PFSK-1 (cell line): ENCODE measurements around the gene GALNT10.

ENCODE experiments used
- POLR2AphosphoS5 ChIP-seq: IDR thresholded peaks from 2 replicates; pipeline ENCODE4 v1.6.1; 2012; ENCODE audit warnings: low read depth, mild to moderate bottlenecking, control low read depth, low read length, moderate library complexity
- REST ChIP-seq, 2 experiments: IDR thresholded peaks; 2 replicates each; pipeline versions ENCODE4 v1.6.1 to v1.8.0; 2011 to 2012; ENCODE audit warnings: low read depth in 2 of 2, low read length in 2 of 2, control low read depth in 1 of 2, inconsistent platforms in 1 of 2, mild to moderate bottlenecking in 1 of 2, moderate library complexity in 1 of 2; ENCODE audit not compliant: insufficient read depth in 1 of 2
- SIN3A ChIP-seq: IDR thresholded peaks from 2 replicates; pipeline ENCODE4 v1.6.1; 2012; ENCODE audit warnings: mild to moderate bottlenecking, low read length, moderate library complexity, borderline replicate concordance; ENCODE audit not compliant: insufficient read depth
- TAF1 ChIP-seq: IDR thresholded peaks from 2 replicates; pipeline ENCODE4 v1.6.1; 2012; ENCODE audit warnings: low read length, control low read depth, borderline replicate concordance; ENCODE audit not compliant: insufficient read depth

DNA sequence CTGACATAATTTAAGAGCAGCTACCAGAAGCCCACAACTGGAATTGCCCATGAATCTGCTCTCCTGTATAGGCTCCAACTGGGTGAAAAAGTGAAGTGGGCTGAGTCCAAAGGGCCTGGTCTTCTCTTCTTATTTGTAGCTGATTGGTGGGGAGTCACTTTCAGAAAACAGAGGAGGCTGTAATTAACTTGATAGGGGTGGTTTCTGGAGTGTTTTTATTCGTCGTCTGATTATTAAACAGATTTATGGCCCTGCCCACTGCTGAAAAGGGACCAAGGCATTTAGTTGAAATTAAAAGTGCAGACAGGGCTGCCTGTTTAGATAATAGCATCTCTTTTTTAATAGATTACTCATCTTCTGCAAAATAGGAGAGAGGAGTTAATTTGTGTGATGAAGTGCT, 174.2 kb downstream of the GALNT10 start:
- TF ChIP-seq SIN3A (no peak), TAF1 (no peak), POLR2AphosphoS5 (no peak), REST (IDR thresholded peaks at IDR 0.05; ENCODE audit: insufficient read depth in 1 of 2, low read depth in 2 of 2, low read length in 2 of 2) (no peak)
